Measurements from ENCODE around the gene PET100.
"Not testable (repeated sequence)": the region's sequence is repeated elsewhere in the genome, so short reads cannot be mapped to it uniquely, and the experiment has no call there.

Gene PET100

GRCh38 chr19:7635670-7636069 lies 6.1 kb downstream of the PET100 start:
- H3K4me3 ChIP-seq (ENCODE audit: low read length), result no peak overlapping the region
- TF ChIP-seq ZNF274 (IDR thresholded peaks at IDR 0.05; ENCODE audit: low read depth, low read length), result no peak

- peak overlapping the region; percentile 45; the same call in 1 of the 2 replicates for H3K4me3 ChIP-seq (ENCODE audit: low read length)
- no peak for TF ChIP-seq ZNF274 (IDR thresholded peaks at IDR 0.05; ENCODE audit: low read depth, low read length)
Observed at GRCh38 chr19:7636317-7636690, 6.7 kb downstream of the PET100 start.

- TF ChIP-seq ZNF274 (IDR thresholded peaks at IDR 0.05; ENCODE audit: low read depth, low read length), result no peak
- H3K4me3 ChIP-seq (ENCODE audit: low read length), result peak within 1 kb of the TSS; percentile 84
Observed at GRCh38 chr19:7636691-7637373, 7.2 kb downstream of the PET100 start, which contains the start of gene STXBP2. Gene STXBP2 (plus strand): TSS chr19:7637110. CDS start chr19:7637150, 40 bp downstream.

GRCh38 chr19:7637374-7638256 lies 8.0 kb downstream of the PET100 start:
- H3K4me3 ChIP-seq (ENCODE audit: low read length), result peak overlapping the region; percentile 84
- TF ChIP-seq ZNF274 (IDR thresholded peaks at IDR 0.05; ENCODE audit: low read depth, low read length), result no peak

- TF ChIP-seq ZNF274 (IDR thresholded peaks at IDR 0.05; ENCODE audit: low read depth, low read length), result no peak
- no peak overlapping the region for H3K4me3 ChIP-seq (ENCODE audit: low read length)
Observed at GRCh38 chr19:7638802-7639465, 9.3 kb downstream of the PET100 start.

- H3K4me3 ChIP-seq (ENCODE audit: low read length), result no peak overlapping the region
- TF ChIP-seq ZNF274 (IDR thresholded peaks at IDR 0.05; ENCODE audit: low read depth, low read length), result no peak
Observed at GRCh38 chr19:7639863-7640348, 10.3 kb downstream of the PET100 start.

GRCh38 chr19:7640803-7641202 lies 11.2 kb downstream of the PET100 start:
- no peak for TF ChIP-seq ZNF274 (IDR thresholded peaks at IDR 0.05; ENCODE audit: low read depth, low read length)
- no peak overlapping the region for H3K4me3 ChIP-seq (ENCODE audit: low read length)

- no peak overlapping the region for H3K4me3 ChIP-seq (ENCODE audit: low read length)
- no peak for TF ChIP-seq ZNF274 (IDR thresholded peaks at IDR 0.05; ENCODE audit: low read depth, low read length)
Observed at GRCh38 chr19:7641290-7642276, 12.0 kb downstream of the PET100 start.

GRCh38 chr19:7642295-7643030 lies 12.9 kb downstream of the PET100 start:
- H3K4me3 ChIP-seq (ENCODE audit: low read length), result no peak overlapping the region
- no peak for TF ChIP-seq ZNF274 (IDR thresholded peaks at IDR 0.05; ENCODE audit: low read depth, low read length)

- TF ChIP-seq ZNF274 (IDR thresholded peaks at IDR 0.05; ENCODE audit: low read depth, low read length), result no peak
- no peak overlapping the region for H3K4me3 ChIP-seq (ENCODE audit: low read length)
Observed at GRCh38 chr19:7643031-7643415, 13.4 kb downstream of the PET100 start.

- H3K4me3 ChIP-seq (ENCODE audit: low read length), result not testable (repeated sequence)
Observed at GRCh38 chr19:7643629-7644549, 14.3 kb downstream of the PET100 start.

GRCh38 chr19:7644550-7644877 lies 14.9 kb downstream of the PET100 start:
- no peak overlapping the region for H3K4me3 ChIP-seq (ENCODE audit: low read length)
- no peak for TF ChIP-seq ZNF274 (IDR thresholded peaks at IDR 0.05; ENCODE audit: low read depth, low read length)

Measured in GM08714 (cell line).